ENCODE data around the gene AP2A2.

DNA sequence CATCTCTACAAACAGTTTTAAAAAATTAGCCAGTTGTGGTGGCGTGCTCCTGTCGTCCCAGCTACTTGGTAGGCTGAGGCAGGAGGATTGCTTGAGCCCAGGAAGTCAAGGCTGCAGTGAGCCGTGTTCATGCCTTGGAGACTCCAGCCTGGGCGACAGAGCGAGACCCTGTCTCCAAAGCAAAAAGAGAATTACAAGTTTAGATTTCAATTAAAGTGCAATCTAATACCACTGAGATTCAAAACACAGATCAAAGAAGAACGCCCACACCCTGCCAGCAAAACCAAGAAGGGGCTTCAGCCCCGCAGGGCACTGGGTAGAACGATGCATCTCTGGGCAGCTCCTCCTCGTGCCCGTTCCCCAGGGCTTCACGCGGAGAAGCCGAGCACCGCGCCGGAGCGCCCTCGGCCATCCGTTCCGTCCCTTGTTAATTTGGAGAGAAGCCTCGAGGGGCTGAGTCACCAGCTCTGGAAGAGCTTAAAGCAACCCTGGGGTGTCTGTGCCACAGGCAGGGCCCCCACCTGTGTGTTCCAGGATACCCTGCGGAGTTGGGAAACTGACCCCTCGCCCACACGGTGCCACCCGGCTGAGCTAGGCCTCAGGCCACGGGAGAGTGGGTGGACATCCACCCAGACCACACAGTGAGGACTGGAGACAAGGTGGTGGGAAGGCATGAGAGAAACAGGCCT, 47.0 kb downstream of the AP2A2 start:
- TF ChIP-seq, protein P1, sequence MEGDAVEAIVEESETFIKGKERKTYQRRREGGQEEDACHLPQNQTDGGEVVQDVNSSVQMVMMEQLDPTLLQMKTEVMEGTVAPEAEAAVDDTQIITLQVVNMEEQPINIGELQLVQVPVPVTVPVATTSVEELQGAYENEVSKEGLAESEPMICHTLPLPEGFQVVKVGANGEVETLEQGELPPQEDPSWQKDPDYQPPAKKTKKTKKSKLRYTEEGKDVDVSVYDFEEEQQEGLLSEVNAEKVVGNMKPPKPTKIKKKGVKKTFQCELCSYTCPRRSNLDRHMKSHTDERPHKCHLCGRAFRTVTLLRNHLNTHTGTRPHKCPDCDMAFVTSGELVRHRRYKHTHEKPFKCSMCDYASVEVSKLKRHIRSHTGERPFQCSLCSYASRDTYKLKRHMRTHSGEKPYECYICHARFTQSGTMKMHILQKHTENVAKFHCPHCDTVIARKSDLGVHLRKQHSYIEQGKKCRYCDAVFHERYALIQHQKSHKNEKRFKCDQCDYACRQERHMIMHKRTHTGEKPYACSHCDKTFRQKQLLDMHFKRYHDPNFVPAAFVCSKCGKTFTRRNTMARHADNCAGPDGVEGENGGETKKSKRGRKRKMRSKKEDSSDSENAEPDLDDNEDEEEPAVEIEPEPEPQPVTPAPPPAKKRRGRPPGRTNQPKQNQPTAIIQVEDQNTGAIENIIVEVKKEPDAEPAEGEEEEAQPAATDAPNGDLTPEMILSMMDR (IDR thresholded peaks at IDR 0.05): no peak
- TF ChIP-seq POLR2AphosphoS5 (IDR thresholded peaks at IDR 0.05) (no peak), POLR2A (IDR thresholded peaks at IDR 0.05) (no peak), EP300 (IDR thresholded peaks at IDR 0.05; ENCODE audit: low read depth) (no peak)
